ENCODE measurements around the gene HBS1L. TPM values are rescaled to one million over a fixed set of nuclear protein-coding genes. Genes with fewer than 3 reads are reported as not detected.

HBS1L gene
- total and polyA plus RNA-seq, 2 of the 4 experiments (the other 2 are of a cell fraction) = 45.1 to 120 TPM

DNA sequence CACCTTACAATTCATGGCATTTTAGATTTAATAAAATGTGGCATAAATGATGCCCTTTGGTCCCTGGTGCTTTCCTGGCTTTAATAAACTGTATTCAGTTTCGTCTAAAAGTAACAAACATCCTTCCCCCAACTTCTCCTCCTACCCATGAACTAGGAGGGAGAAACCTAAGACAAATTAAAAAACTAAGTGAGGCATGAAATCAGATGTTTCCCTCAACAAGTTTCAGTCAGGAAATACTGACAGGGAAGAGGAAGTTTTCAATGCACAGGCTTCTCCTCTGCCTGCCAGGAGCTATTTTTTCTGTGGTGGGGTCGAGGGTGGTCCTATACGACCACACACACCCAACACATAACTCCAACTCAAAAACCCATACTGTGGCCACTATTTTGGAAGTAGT is 10.0 kb downstream of the HBS1L start:
- no peak overlapping the region for H4K5ac ChIP-seq (ENCODE audit: low read depth, low read length)
- ChIA-PET CTCF (no interaction called here), POLR2A (ENCODE audit: unreplicated experiment) (no interaction called here)

More for the DNA sequence above, 10.0 kb downstream of the HBS1L start:
- H3K79me1 ChIP-seq (ENCODE audit: low read depth in 1 of 2, low read length in 2 of 2) = peaks cover 26 to 45% of the 10 kb centered on the region in 2 experiments
- no peak overlapping the region for H3K4me2 ChIP-seq (ENCODE audit: low read depth, low read length)
- no peak overlapping the region for H3K27ac ChIP-seq (ENCODE audit: insufficient read depth, low read length)
- TF ChIP-seq NFE2L2 (IDR thresholded peaks at IDR 0.05; ENCODE audit: low read depth, low read length) (no peak), RFX5 (IDR thresholded peaks at IDR 0.05; ENCODE audit: low read depth, low read length) (no peak), MXI1 (IDR thresholded peaks at IDR 0.05; ENCODE audit: borderline replicate concordance, low read depth, low read length) (no peak), POLR2A (IDR thresholded peaks at IDR 0.05; ENCODE audit: low read depth, low read length) (no peak), SMC3 (IDR thresholded peaks at IDR 0.05; ENCODE audit: low read depth, low read length) (no peak), BHLHE40 (IDR thresholded peaks at IDR 0.05; ENCODE audit: low read depth, low read length) (no peak)
- TF ChIP-seq, protein P1, sequence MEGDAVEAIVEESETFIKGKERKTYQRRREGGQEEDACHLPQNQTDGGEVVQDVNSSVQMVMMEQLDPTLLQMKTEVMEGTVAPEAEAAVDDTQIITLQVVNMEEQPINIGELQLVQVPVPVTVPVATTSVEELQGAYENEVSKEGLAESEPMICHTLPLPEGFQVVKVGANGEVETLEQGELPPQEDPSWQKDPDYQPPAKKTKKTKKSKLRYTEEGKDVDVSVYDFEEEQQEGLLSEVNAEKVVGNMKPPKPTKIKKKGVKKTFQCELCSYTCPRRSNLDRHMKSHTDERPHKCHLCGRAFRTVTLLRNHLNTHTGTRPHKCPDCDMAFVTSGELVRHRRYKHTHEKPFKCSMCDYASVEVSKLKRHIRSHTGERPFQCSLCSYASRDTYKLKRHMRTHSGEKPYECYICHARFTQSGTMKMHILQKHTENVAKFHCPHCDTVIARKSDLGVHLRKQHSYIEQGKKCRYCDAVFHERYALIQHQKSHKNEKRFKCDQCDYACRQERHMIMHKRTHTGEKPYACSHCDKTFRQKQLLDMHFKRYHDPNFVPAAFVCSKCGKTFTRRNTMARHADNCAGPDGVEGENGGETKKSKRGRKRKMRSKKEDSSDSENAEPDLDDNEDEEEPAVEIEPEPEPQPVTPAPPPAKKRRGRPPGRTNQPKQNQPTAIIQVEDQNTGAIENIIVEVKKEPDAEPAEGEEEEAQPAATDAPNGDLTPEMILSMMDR (conservative IDR thresholded peaks at IDR 0.05; ENCODE audit: low read depth, low read length) = no peak
- H4K20me1 ChIP-seq (ENCODE audit: insufficient read depth, low read length) = peaks cover 13% of the 10 kb centered on the region; the same call in 1 of the 2 replicates
- no peak overlapping the region for H2AK5ac ChIP-seq (ENCODE audit: low read depth, low read length)
- no peak overlapping the region for H2BK5ac ChIP-seq (ENCODE audit: low read depth, low read length, poor library complexity, severe bottlenecking)
- no peaks in the 10 kb centered on the region for H3K4me1 ChIP-seq (ENCODE audit: control insufficient read depth, insufficient read depth, low read length)
- intact Hi-C loops (cut with micrococcal nuclease) (no loop called here), in situ Hi-C loops (cut with MboI; ENCODE audit: low sequenced_read_pairs) (no loop called here), dilution Hi-C loops (cut with HindIII; ENCODE audit: low sequenced_read_pairs, unreplicated experiment) (no loop called here)
- peaks cover 12% of the 10 kb centered on the region for H3K36me3 ChIP-seq (ENCODE audit: control insufficient read depth, insufficient read depth, low read length)
- no peak overlapping the region for H3K56ac ChIP-seq (ENCODE audit: extremely low read depth, insufficient read depth, low read length)
- no peak overlapping the region for H4K91ac ChIP-seq (ENCODE audit: insufficient read depth, low read depth, low read length)
- H3K9me1 ChIP-seq (ENCODE audit: insufficient read depth, low read length) = no peaks in the 10 kb centered on the region; the same call in 1 of the 2 replicates
- H3K9me3 ChIP-seq (ENCODE audit: control insufficient read depth, insufficient read depth, low read length) = no peaks in the 10 kb centered on the region
- H3K18ac ChIP-seq (ENCODE audit: low read depth, low read length) = no peak overlapping the region
- H3K14ac ChIP-seq (replicated peaks; ENCODE audit: low read depth, low read length) = no peak overlapping the region
- H2BK120ac ChIP-seq (ENCODE audit: low read depth, low read length) = no peak overlapping the region
- no peak overlapping the region for H3K9ac ChIP-seq (ENCODE audit: low read depth, low read length)
- no CpG with 5 or more reads among the region's 3 CpGs for WGBS, 2 experiments (ENCODE audit: extremely low coverage in 2 of 2, insufficient read length in 1 of 2)
- H3K4ac ChIP-seq (ENCODE audit: low read depth, low read length) = no peak overlapping the region
- DNase-seq (no peak), ATAC-seq (ENCODE audit: low read depth) (no peak)
- H2BK15ac ChIP-seq (ENCODE audit: low read depth, low read length) = no peak overlapping the region
- H2AK9ac ChIP-seq (replicated peaks; ENCODE audit: low read depth, low read length, poor library complexity) = no peak overlapping the region
- no peak overlapping the region for H3K23ac ChIP-seq (ENCODE audit: low read depth, low read length)
- no peaks in the 10 kb centered on the region for H3K27me3 ChIP-seq (ENCODE audit: control insufficient read depth, insufficient read depth, low read length)
- no peak overlapping the region for H3K4me3 ChIP-seq (ENCODE audit: insufficient read depth, low read depth, low read length)
- BruUV-seq (replicated peaks) = no TSS peak
- no peak overlapping the region for H2AFZ ChIP-seq (replicated peaks; ENCODE audit: low read length, poor library complexity)
- H2BK20ac ChIP-seq (ENCODE audit: low read depth, low read length) = no peak overlapping the region
- no peak overlapping the region for H4K8ac ChIP-seq (ENCODE audit: low read depth in 2 of 2, low read length in 2 of 2)

All from IMR-90 (cell line).